T47D (cell line): ENCODE data around the gene PRIMA1.

ENCODE experiments used
- DNase-seq, 2 experiments: peaks; one replicate each; pipeline versions ENCODE4 v3.0.0 to v3.0.0-alpha.2; 2011 to 2012; ENCODE audit warnings: low read depth in 1 of 2, low spot score in 1 of 2
- JUND ChIP-seq: IDR thresholded peaks from 2 replicates; pipeline ENCODE4 v1.6.1; 2012; ENCODE audit warnings: low read depth
- in situ Hi-C: cut with HindIII; loops from 2 replicates; pipeline ENCODE4 v1.10.0; 2016; ENCODE audit warnings: low sequenced_read_pairs, low pct_unique_long_range_greater_than_20kb

The PRIMA1 gene

DNA sequence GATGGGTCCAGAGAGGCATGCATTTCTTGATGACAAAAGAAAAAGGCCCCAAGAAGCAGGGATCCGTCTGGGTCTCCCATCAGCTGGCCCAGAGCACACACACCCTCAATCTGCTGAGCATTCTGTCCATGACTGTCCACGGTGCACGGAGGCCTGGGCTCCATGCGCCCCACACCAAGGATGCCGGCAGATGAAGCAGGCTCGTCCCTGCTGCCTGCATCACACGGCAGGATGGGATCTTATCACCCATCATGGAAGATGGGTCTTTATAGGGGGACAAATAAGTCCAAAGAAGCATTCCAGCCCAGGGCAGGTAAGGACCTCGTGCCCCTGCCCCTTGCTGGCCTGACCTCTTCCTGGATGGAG lies 59.7 kb downstream of the PRIMA1 start:
- no peak for DNase-seq
- TF ChIP-seq JUND = no peak
- in situ Hi-C loops = no loop called here

GRCh38 chr14:93727917-93728650 lies 60.2 kb downstream of the PRIMA1 start:
- in situ Hi-C loops = no loop called here
- no peak for DNase-seq
- no peak for TF ChIP-seq JUND

DNA sequence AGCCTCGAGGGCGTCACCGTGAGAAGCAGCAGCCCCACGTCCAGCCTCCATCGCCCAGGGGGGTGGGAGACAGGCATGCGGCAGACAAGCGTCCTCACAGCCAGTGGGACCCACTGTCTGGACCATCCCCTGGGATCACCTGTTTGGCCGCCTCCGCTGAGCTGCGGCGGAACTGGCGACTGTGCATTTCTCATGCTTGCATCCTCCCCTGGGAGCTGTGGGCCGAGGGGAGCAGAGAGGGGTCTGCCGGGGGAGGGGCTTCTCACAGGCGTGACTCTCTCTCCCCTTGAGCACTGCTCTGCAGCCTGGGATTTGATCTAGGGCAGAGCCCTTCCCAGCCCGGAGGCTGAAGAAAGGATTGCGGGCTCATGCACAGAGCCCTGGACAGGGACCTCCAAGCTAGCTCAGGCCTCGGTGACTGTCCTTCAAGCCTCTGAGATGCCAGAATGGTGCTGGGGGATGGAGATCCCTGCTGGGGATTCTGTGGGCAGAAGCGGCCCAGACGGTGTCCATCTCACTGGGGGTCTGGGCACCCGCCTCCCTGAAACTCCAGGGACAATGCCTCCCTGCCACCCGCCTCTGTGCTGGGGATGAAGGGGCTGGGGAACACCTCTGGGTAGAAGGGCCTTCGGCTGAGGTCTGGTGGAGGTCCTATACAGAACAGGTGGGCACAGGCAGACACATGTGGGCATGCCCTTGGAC lies 61.1 kb downstream of the PRIMA1 start:
- DNase-seq = no peak
- no peak for TF ChIP-seq JUND
- in situ Hi-C loops = no loop called here

GRCh38 chr14:93725993-93726392 lies 62.3 kb downstream of the PRIMA1 start:
- in situ Hi-C loops = no loop called here
- no peak for DNase-seq
- TF ChIP-seq JUND = no peak

DNA sequence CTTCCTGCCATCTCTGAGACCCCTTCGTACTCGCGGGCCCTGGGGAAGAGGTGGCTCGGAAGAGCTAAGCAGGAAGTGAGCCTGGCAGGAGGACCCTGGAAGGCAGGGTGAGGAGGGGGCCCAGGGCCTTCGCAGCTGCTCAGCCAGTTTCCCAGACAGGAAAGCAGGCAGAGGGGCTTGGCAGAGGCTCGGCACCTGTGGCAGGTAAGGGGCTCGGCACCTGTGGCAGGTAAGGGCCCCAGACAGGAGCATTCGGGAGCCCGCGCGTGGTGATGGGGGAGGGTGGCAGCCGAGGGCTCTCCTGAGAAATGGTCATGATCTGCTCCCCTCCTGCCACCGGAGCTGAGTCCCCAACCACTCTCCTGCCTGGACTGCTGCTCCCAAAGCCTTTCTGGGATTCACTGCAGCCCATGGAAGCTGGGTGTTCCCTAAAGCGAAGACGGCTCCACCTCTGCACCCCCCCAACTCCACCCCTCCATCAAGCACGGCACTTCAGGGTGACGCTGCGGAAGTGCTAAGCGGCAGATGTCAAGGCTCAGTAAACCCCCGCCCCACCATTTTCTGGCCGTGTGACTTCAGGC lies 63.2 kb downstream of the PRIMA1 start:
- no peak for TF ChIP-seq JUND
- DNase-seq = no peak
- in situ Hi-C loops = no loop called here

- in situ Hi-C loops = no loop called here
- no peak for TF ChIP-seq JUND
- no peak for DNase-seq
Measured at GRCh38 chr14:93723001-93723400, 65.3 kb downstream of the PRIMA1 start.

- no peak for TF ChIP-seq JUND
- no peak for DNase-seq
- in situ Hi-C loops = no loop called here
Measured at GRCh38 chr14:93720981-93721483, 67.3 kb downstream of the PRIMA1 start.

GRCh38 chr14:93720076-93720815 lies 68.0 kb downstream of the PRIMA1 start:
- in situ Hi-C loops = no loop called here
- DNase-seq = no peak
- TF ChIP-seq JUND = no peak

GRCh38 chr14:93719256-93719655 lies 69.0 kb downstream of the PRIMA1 start:
- no peak for DNase-seq
- no peak for TF ChIP-seq JUND
- in situ Hi-C loops = no loop called here

DNA sequence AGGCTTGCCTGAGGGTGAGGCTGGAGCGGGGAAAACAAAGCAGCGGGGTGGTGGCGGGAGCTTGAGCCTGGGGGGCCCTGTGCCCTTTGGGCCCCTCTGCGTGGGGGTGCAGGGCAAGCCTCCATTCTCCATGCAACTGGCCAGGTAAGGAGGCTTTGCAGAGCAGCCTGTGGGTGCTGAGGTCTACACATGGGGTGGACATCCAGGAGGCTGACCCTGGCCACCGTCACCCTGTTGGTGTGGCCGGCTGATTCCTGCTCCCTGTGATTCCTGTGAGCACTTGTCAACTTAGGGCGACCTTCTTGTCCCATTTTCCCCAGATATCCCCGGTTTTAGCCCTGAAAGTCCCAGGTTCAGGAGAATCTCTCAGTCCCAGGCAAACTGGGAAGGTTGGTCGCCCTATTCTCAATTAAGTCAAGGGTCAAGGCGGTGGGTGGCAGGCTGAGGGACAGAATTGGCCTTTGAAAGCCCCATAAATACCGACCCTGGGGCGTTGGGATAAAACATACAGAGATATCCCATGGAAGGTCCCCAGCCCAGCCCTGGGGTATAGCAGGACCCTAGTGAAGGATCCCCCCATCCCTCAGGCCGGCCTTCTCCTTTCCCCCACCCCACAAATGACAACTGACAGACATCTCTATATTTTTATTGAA lies 70.5 kb downstream of the PRIMA1 start:
- in situ Hi-C loops = no loop called here
- no peak for DNase-seq
- no peak for TF ChIP-seq JUND

GRCh38 chr14:93716746-93717667 lies 71.3 kb downstream of the PRIMA1 start:
- in situ Hi-C loops = no loop called here
- no peak for TF ChIP-seq JUND
- no peak for DNase-seq
